Measurements from ENCODE around the gene FNTB.
"Not testable (repeated sequence)": the region's sequence is repeated elsewhere in the genome, so short reads cannot be mapped to it uniquely, and the experiment has no call there.

FNTB gene

GRCh38 chr14:65019944-65020566 lies 33.4 kb downstream of the FNTB start:
- DNase-seq: no peak

- peak; percentile 15 for DNase-seq
Observed at GRCh38 chr14:65024957-65025356, 38.3 kb downstream of the FNTB start.

- no peak for DNase-seq
Observed at GRCh38 chr14:65025818-65026217, 39.1 kb downstream of the FNTB start.

GRCh38 chr14:65026526-65026925 lies 39.8 kb downstream of the FNTB start:
- DNase-seq: no peak

- no peak for DNase-seq
Observed at GRCh38 chr14:65027127-65027799, 40.6 kb downstream of the FNTB start.

- no peak for DNase-seq
Observed at GRCh38 chr14:65028937-65029336, 42.2 kb downstream of the FNTB start.

- DNase-seq: not testable (repeated sequence)
Observed at GRCh38 chr14:65031321-65031720, 44.6 kb downstream of the FNTB start.

- DNase-seq: no peak
Observed at GRCh38 chr14:65032319-65032718, 45.6 kb downstream of the FNTB start.

GRCh38 chr14:65033181-65033580 lies 46.5 kb downstream of the FNTB start:
- DNase-seq: no peak

- DNase-seq: no peak
Observed at GRCh38 chr14:65034021-65034420, 47.3 kb downstream of the FNTB start.

- no peak for DNase-seq
Observed at GRCh38 chr14:65035049-65035448, 48.4 kb downstream of the FNTB start.

GRCh38 chr14:65038966-65039365 lies 52.3 kb downstream of the FNTB start:
- DNase-seq: peak; percentile 13

GRCh38 chr14:65040666-65041433 lies 54.2 kb downstream of the FNTB start:
- peak; percentile 26 for DNase-seq

GRCh38 chr14:65041434-65041915 lies 54.8 kb downstream of the FNTB start:
- DNase-seq: peak; percentile 38

GRCh38 chr14:65042296-65042695 lies 55.6 kb downstream of the FNTB start:
- DNase-seq: no peak

- DNase-seq: no peak
Observed at GRCh38 chr14:65042731-65043372, 56.2 kb downstream of the FNTB start.

GRCh38 chr14:65043893-65044595 lies 57.3 kb downstream of the FNTB start:
- no peak for DNase-seq

- no peak for DNase-seq
Observed at GRCh38 chr14:65044596-65044959, 57.9 kb downstream of the FNTB start.

GRCh38 chr14:65045006-65045405 lies 58.3 kb downstream of the FNTB start:
- DNase-seq: no peak

GRCh38 chr14:65045709-65046108 lies 59.0 kb downstream of the FNTB start:
- no peak for DNase-seq

GRCh38 chr14:65052832-65053231 lies 66.1 kb downstream of the FNTB start:
- DNase-seq: no peak

- no peak for DNase-seq
Observed at GRCh38 chr14:65053466-65053865, 66.8 kb downstream of the FNTB start.

Measured in activated CD8-positive, alpha-beta memory T cell treated with anti-CD3 and anti-CD28 coated beads for 24 hours (primary cell).